Activated T-helper 9 cell treated with anti-CD3 and anti-CD28 coated beads, Interleukin-2, amount 50 U/mL, for 16 hours (primary cell): Measurements from ENCODE around the gene DMTF1.
"Not testable (repeated sequence)": the region's sequence is repeated elsewhere in the genome, so short reads cannot be mapped to it uniquely, and the experiment has no call there.

Experiments
- DNase-seq: peaks from one replicate; pipeline ENCODE4 v3.0.0-alpha.2; 2020; ENCODE audit warnings: low read depth

Gene DMTF1

GRCh38 chr7:87199241-87199640 lies 47.0 kb downstream of the DMTF1 start:
- no peak for DNase-seq

- DNase-seq: no peak
Measured at GRCh38 chr7:87199700-87200450, 47.6 kb downstream of the DMTF1 start.

GRCh38 chr7:87202208-87202607 lies 50.0 kb downstream of the DMTF1 start:
- DNase-seq: no peak

GRCh38 chr7:87202705-87203104 lies 50.5 kb downstream of the DMTF1 start:
- DNase-seq: no peak

- not testable (repeated sequence) for DNase-seq
Measured at GRCh38 chr7:87203929-87204328, 51.7 kb downstream of the DMTF1 start.

- DNase-seq: no peak
Measured at GRCh38 chr7:87204933-87205332, 52.7 kb downstream of the DMTF1 start.

- not testable (repeated sequence) for DNase-seq
Measured at GRCh38 chr7:87205701-87206100, 53.4 kb downstream of the DMTF1 start.

- DNase-seq: no peak
Measured at GRCh38 chr7:87206361-87206760, 54.1 kb downstream of the DMTF1 start.

- no peak for DNase-seq
Measured at GRCh38 chr7:87209295-87209924, 57.2 kb downstream of the DMTF1 start.

- no peak for DNase-seq
Measured at GRCh38 chr7:87210506-87210905, 58.3 kb downstream of the DMTF1 start.

GRCh38 chr7:87212498-87212897 lies 60.2 kb downstream of the DMTF1 start:
- no peak for DNase-seq

GRCh38 chr7:87213252-87213651 lies 61.0 kb downstream of the DMTF1 start:
- DNase-seq: no peak

- DNase-seq: no peak
Measured at GRCh38 chr7:87213811-87214210, 61.6 kb downstream of the DMTF1 start.

- DNase-seq: no peak
Measured at GRCh38 chr7:87215046-87215445, 62.8 kb downstream of the DMTF1 start.

- peak; percentile 11 for DNase-seq
Measured at GRCh38 chr7:87216701-87217508, 64.7 kb downstream of the DMTF1 start.

GRCh38 chr7:87217983-87218653 lies 65.9 kb downstream of the DMTF1 start:
- no peak for DNase-seq

GRCh38 chr7:87218796-87219544 lies 66.7 kb downstream of the DMTF1 start:
- no peak for DNase-seq

GRCh38 chr7:87219545-87220025 lies 67.3 kb downstream of the DMTF1 start, which contains the start of gene TMEM243:
Gene TMEM243 (minus strand): TSS chr7:87219732. CDS start chr7:87219503, 229 bp downstream.
- peak; percentile 78 for DNase-seq

GRCh38 chr7:87220026-87220733 lies 67.9 kb downstream of the DMTF1 start:
- peak; percentile 79 for DNase-seq

GRCh38 chr7:87220734-87221215 lies 68.5 kb downstream of the DMTF1 start:
- DNase-seq: no peak
